ENCODE data around the gene PHLPP1.

The PHLPP1 gene

DNA sequence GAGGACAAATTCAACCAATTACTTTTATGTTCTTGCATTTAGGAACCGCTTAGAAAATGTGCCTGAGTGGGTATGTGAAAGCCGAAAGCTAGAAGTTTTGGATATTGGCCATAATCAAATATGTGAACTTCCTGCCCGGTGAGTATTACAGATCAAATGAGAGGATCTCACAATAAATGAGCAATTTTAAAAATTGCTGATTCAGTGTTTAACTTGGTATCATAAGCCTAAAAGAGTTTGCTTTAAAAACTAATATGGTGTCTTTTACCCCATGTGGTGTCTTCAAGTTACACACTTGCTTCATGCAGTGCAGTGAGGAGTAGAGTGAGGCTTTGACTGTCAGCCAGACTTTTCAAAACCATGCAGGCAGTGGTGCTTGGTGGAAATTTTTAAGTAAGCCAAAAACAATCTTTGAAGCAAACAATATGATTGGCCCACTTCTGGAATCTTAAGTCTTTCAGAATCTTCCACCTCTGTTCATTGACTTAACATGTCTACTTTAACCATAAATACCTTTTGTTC is 199.6 kb downstream of the PHLPP1 start:
- TF ChIP-seq, protein P1, sequence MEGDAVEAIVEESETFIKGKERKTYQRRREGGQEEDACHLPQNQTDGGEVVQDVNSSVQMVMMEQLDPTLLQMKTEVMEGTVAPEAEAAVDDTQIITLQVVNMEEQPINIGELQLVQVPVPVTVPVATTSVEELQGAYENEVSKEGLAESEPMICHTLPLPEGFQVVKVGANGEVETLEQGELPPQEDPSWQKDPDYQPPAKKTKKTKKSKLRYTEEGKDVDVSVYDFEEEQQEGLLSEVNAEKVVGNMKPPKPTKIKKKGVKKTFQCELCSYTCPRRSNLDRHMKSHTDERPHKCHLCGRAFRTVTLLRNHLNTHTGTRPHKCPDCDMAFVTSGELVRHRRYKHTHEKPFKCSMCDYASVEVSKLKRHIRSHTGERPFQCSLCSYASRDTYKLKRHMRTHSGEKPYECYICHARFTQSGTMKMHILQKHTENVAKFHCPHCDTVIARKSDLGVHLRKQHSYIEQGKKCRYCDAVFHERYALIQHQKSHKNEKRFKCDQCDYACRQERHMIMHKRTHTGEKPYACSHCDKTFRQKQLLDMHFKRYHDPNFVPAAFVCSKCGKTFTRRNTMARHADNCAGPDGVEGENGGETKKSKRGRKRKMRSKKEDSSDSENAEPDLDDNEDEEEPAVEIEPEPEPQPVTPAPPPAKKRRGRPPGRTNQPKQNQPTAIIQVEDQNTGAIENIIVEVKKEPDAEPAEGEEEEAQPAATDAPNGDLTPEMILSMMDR (IDR thresholded peaks at IDR 0.05), result no peak

DNA sequence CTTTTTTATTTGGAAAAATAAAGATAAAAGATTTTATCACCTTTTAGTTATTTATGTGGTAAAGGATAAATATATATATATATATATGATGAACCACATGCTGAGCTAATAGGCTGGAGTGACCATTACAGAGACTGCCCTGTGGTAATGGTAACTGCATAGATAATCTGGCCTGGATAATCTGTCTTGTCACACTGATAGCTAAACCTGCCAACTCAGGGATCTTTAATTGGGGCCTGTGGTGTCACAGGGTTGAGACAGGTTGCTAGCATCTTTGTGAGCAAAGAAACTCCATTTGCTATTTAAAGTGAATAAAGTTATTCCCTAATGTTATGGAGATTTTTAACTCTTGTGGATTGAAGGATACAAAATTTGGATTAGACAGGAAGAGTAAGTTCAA is 203.0 kb downstream of the PHLPP1 start:
- TF ChIP-seq, protein P1 (IDR thresholded peaks at IDR 0.05), result no peak

DNA sequence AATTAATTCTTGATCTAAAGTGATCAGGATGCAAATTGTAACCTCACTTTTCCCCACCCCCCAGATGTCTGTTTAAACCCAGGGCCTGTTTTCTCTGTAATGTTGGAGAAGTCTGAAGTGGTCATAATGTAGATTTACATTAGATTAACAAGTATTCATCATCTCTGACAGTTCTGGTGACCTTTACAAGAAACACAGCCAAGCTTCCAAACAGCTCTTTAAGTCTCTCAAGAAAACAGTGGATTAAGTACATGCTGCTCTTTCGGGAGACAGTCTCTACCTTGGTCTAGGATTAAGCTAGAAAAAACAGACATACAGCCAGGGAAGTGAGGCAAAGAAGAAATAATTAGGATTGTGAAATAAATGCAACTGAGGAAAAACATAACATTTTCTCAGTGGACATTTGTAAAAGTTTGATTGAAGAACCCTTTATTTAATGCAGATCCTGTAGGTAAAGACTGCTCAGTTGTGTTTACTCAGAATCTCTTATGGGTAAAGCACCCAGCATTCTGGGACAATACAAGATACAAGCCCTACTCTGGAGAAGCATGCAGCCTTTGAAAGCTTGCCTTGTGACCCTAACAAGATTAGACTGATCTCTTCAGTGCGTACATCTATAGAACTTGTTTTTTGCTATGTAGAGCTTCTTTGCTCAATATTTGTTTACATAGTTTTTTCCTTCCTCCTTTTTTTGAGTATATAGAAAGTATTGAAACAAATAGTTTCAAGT is 203.9 kb downstream of the PHLPP1 start:
- TF ChIP-seq, protein P1 (IDR thresholded peaks at IDR 0.05), result no peak

DNA sequence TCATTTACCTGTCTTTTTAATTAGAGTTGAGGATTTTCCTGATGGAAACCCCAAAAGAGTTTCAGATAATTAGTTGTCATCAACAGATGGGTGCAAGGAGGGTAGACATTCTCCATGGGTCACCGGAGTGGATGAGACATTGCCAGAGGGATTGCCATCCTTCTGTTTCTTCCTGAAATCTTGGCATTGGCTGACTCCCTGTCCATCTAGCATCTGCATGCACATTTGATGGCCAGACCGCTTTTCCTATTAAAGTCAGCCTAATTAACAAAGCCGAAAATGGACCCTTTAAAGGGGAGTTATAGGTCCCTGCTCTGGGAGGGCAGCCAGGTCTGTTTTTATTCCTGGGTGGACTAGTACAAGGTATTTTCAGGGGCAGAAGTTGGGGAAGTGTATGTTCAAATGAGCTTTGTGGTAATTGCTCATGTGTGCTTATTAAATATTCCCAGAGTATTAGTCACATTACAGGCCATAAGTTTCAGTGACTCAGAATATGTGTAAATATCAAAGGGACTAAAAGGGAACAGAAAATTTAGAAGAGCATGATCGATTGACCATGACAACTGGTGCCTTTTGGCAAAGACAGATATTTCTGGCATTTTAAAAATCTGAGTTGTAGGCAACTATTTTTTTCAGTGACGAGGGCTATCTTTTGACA is 209.8 kb downstream of the PHLPP1 start:
- TF ChIP-seq, protein P1 (IDR thresholded peaks at IDR 0.05), result no peak

DNA sequence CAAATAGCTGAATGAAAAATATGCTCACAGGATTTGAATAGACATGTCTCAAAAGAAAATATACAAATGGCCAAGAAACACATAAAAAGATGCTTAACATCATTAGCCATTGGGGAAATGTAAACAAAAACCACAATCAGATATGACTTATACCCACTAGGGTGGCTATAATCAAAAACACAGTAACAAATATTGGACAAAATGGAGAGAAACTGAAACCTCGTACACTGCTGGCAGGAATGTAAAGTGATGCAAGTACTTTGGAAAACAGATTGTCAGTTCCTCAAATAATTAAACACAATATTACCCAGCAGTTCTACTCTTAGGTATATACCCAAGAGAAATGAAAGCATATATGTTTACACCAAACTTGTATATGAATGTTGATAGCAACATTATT is 213.0 kb downstream of the PHLPP1 start:
- TF ChIP-seq, protein P1 (IDR thresholded peaks at IDR 0.05), result no peak

DNA sequence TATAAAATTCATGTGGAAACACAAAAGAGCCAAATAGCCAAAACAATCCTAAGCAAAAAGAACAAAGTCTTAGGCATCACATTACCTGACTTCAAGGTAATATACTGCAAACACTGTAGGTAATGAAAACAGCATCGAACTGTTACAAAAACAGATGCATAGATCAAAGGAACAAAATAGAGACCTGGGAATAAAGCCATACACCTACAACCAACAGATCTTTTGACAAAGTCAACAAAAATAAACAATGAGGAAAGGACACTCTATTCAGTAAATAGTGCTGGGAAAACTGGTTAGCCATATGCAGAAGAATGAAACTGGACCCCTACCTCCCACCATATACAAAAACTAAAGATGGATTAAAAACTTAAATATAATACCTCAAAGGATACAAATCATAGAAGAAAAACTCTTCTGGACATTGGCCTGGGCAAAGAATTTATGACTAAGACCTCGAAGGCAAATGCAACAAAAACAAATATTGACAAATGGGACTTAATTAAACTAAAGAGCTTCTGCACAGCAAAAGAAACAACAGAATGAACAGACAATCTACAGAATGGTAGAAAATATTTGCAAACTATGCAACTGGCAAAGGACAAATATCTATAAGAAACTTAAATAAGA is 218.0 kb downstream of the PHLPP1 start:
- TF ChIP-seq, protein P1 (IDR thresholded peaks at IDR 0.05), result no peak

DNA sequence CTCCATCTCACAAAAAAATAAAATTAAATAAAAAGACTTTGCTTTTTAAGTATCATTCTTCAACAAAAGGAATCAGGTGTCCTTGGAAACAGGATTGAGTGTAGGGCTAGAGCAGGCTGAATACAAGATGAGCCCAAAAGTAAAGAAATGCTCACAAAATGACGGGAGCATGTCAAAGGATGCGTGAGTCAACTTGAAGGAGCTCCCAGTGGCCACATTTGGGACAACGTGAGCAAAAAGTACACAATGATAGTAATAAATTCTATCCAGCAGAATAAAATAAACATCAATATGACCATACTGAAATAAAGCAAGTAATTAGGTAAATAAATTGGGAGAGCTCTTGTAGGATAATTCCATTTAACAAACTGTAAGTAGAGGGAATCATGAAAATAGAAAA is 220.7 kb downstream of the PHLPP1 start:
- TF ChIP-seq, protein P1 (IDR thresholded peaks at IDR 0.05), result no peak

Data from LNCAP (cell line).